KMS-11 (cell line): ENCODE measurements around the gene LARGE1.

Experiments used
- H2AFZ ChIP-seq: fragments of 200-600 bp; sonication (generic); 2 replicates; pipeline ENCODE4 v1.6.1; 2016; ENCODE audit warnings: antibody characterized with exemption, mixed run types, low read depth
- H3K27ac ChIP-seq: fragments of 200-600 bp; sonication (generic); 2 replicates; pipeline ENCODE4 v1.6.1; 2016; ENCODE audit warnings: mild to moderate bottlenecking, mixed run types
- H3K27me3 ChIP-seq: fragments of 200-600 bp; sonication (generic); 2 replicates; pipeline ENCODE4 v1.6.1; 2017; ENCODE audit warnings: mild to moderate bottlenecking, low read depth, mixed run types, moderate library complexity; ENCODE audit not compliant: insufficient read depth
- H3K36me3 ChIP-seq: fragments of 200-600 bp; sonication (generic); 2 replicates; pipeline ENCODE4 v1.6.1; 2017; ENCODE audit warnings: mild to moderate bottlenecking, mixed run types; ENCODE audit not compliant: insufficient read depth
- H3K4me1 ChIP-seq: fragments of 200-600 bp; sonication (generic); 2 replicates; pipeline ENCODE4 v1.6.1; 2016; ENCODE audit warnings: mild to moderate bottlenecking, low read depth, mixed run types; ENCODE audit not compliant: poor library complexity, severe bottlenecking
- H3K4me2 ChIP-seq: fragments of 200-600 bp; sonication (generic); 2 replicates; pipeline ENCODE4 v1.7.0; 2016; ENCODE audit warnings: mild to moderate bottlenecking, mixed run types
- H3K4me3 ChIP-seq: fragments of 200-600 bp; sonication (generic); IDR thresholded peaks from 2 replicates; pipeline ENCODE4 v1.6.1; 2017; ENCODE audit warnings: low read depth, low read length, mixed read lengths; ENCODE audit not compliant: insufficient read depth
- H3K79me2 ChIP-seq: fragments of 200-600 bp; sonication (generic); 2 replicates; pipeline ENCODE4 v1.6.1; 2016; ENCODE audit warnings: low read depth, mixed run types; ENCODE audit not compliant: insufficient read depth
- H3K9ac ChIP-seq: fragments of 200-600 bp; sonication (generic); 2 replicates; pipeline ENCODE4 v1.6.1; 2016; ENCODE audit warnings: mild to moderate bottlenecking, mixed run types
- H4K20me1 ChIP-seq: fragments of 200-600 bp; sonication (generic); 2 replicates; pipeline ENCODE4 v1.6.1; 2016; ENCODE audit warnings: mild to moderate bottlenecking, mixed run types; ENCODE audit not compliant: insufficient read depth
- TF ChIP-seq, protein P1 (sequence below): fragments of 200-600 bp; sonication (generic); conservative IDR thresholded peaks from 2 replicates; pipeline ENCODE4 v1.6.1; 2017; ENCODE audit warnings: low read depth, mild to moderate bottlenecking, antibody characterized with exemption, low read length, moderate library complexity, mixed read lengths

The LARGE1 gene

DNA sequence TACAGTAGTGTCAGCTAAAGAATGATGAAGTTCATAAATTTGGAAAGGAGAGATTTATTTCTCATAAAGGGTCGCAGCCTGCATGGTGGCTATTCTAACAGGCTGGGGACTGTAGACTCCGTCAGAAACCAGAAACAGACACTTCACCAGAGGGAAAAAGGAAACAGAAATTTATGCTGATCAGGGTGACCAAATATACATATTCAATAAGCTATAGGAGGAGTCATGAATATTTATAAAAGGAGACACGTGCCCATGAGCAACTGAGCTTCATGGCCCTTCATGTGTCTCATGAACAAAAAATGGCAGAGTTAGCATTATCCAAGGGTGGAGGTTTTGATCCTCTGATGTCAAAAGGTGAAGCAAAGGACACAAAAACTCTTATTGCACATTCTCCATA is 392.1 kb downstream of the LARGE1 start:
- Histone ChIP-seq H3K79me2 (no peaks in the 10 kb centered on the region), H3K36me3 (no peaks in the 10 kb centered on the region), H2AFZ (no peak overlapping the region)

DNA sequence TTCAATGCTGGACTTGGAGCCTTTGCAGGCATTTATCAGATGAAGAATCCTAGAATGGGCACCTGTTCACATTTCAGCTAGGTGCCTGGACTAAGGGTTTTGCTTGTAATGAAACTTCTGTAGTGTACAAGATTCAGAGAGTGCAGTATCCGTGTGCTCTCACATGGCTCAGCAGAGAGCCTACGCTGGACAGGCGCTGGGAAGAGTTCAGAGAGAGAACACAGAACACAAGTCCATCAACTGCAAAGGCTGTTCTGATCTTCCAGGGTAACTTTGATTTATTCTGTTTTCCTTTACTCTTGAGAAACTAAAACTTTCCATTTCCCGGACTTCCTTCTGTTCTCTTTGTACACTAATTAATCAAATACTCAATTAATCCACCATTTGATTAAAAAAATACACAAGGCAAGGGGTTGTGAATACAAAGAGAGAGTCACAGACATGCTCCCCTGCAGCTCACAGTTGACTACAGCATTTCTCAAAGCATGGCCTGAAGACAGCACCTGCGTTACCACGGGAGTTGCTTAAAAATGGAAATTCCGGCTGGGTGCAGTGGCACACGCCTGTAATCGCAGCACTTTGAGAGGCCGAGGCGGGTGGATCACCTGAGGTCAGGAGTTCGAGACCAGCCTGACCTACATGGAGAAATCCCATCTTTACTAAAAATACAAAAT is 393.7 kb downstream of the LARGE1 start:
- Histone ChIP-seq H2AFZ (no peak overlapping the region), H3K79me2 (no peaks in the 10 kb centered on the region), H3K27ac (no peak overlapping the region), H3K36me3 (no peaks in the 10 kb centered on the region), H4K20me1 (no peaks in the 10 kb centered on the region), H3K9ac (no peak overlapping the region), H3K4me2 (no peak overlapping the region), H3K27me3 (no peaks in the 10 kb centered on the region), H3K4me3 (no peak overlapping the region), H3K4me1 (no peaks in the 10 kb centered on the region)
- TF ChIP-seq, protein P1, sequence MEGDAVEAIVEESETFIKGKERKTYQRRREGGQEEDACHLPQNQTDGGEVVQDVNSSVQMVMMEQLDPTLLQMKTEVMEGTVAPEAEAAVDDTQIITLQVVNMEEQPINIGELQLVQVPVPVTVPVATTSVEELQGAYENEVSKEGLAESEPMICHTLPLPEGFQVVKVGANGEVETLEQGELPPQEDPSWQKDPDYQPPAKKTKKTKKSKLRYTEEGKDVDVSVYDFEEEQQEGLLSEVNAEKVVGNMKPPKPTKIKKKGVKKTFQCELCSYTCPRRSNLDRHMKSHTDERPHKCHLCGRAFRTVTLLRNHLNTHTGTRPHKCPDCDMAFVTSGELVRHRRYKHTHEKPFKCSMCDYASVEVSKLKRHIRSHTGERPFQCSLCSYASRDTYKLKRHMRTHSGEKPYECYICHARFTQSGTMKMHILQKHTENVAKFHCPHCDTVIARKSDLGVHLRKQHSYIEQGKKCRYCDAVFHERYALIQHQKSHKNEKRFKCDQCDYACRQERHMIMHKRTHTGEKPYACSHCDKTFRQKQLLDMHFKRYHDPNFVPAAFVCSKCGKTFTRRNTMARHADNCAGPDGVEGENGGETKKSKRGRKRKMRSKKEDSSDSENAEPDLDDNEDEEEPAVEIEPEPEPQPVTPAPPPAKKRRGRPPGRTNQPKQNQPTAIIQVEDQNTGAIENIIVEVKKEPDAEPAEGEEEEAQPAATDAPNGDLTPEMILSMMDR = no peak

More for the DNA sequence above, 392.1 kb downstream of the LARGE1 start:
- TF ChIP-seq, protein P1 = no peak
- Histone ChIP-seq H3K27me3 (no peaks in the 10 kb centered on the region), H3K9ac (no peak overlapping the region), H3K27ac (no peak overlapping the region), H3K4me1 (no peaks in the 10 kb centered on the region), H3K4me3 (no peak overlapping the region), H3K4me2 (no peak overlapping the region), H4K20me1 (no peaks in the 10 kb centered on the region)

DNA sequence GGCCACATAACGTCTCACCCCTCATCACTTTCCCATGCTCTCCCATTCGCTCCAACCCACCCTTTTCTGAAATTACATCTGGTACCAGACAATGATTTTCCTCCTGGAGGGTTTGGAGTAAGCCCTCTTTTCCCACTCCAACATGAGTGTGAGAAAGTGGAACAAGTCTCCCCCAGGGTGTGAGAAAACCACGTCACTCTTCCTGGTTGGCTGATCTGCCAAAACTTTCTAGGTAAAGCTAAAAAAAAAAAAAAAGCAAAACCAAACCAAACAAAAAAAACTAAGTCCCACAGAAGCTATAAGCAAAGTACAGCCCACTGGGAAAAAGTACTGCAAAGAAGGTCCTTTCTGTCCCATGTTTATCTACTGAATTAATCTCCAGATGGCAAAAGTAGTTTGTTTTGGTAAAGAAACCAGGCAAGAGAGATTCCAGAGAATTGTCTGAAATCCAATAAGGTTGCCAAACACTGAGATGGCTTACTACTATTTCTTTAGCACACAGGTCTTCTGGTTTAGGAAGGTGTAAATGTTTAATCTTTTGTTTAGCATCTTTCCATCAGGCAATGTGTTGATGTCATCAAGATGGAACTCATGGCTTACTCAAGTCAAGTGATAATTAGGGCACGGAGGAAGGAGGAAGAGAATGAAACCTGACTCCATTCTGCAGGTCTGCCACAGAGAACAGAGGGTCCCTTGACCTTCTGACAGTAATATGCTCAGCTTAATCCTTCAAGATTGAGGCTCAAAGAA is 395.6 kb downstream of the LARGE1 start:
- H4K20me1 ChIP-seq = no peaks in the 10 kb centered on the region
- no peak overlapping the region for H2AFZ ChIP-seq

DNA sequence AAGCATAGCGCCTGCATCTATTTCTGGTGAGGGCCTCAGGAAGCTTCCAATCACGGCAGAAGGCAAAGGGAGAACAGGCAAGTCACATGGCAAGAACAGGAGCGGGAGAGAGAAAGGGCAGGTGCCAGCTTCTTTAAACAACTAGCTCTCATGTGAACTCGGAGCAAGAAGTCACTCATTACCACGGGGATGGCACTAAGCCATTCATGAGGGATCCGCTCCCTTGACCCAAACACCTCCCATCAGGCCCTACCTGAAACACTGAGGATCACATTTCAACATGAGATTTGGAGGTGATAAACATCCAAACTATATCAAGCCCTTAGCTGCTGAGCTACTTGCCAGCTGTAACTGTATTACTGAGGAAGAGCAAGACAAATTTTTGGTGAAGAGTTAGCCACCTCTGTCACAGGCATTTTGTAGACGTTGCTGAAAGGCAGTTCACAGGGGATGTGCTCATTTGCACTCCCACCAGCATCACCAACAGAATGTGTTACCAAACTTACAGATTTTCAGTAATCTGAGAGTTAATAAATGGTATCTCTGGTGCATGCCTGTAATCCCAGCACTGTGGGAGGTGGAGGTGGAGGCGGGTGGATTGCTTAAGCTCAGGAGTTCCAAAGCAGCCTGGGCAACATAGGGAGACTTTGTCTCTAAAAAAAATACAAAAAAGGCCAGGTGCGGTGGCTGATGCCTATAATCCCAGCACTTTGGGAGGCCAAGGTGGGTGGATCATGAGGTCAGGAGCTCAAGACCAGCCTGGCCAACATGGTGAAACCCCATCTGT is 398.2 kb downstream of the LARGE1 start:
- no peak overlapping the region for H3K4me2 ChIP-seq
- TF ChIP-seq, protein P1 = no peak

More for the DNA sequence above, 395.6 kb downstream of the LARGE1 start:
- Histone ChIP-seq H3K27ac (no peak overlapping the region), H3K27me3 (no peaks in the 10 kb centered on the region), H3K4me2 (no peak overlapping the region), H3K4me1 (no peaks in the 10 kb centered on the region), H3K9ac (no peak overlapping the region), H3K4me3 (no peak overlapping the region), H3K36me3 (no peaks in the 10 kb centered on the region), H3K79me2 (no peaks in the 10 kb centered on the region)
- TF ChIP-seq, protein P1 = no peak

More for the DNA sequence above, 398.2 kb downstream of the LARGE1 start:
- no peaks in the 10 kb centered on the region for H4K20me1 ChIP-seq
- H3K27me3 ChIP-seq = no peaks in the 10 kb centered on the region
- no peak overlapping the region for H2AFZ ChIP-seq
- no peak overlapping the region for H3K9ac ChIP-seq
- no peak overlapping the region for H3K27ac ChIP-seq
- H3K36me3 ChIP-seq = no peaks in the 10 kb centered on the region
- no peak overlapping the region for H3K4me3 ChIP-seq
- no peaks in the 10 kb centered on the region for H3K79me2 ChIP-seq
- peaks cover 3% of the 10 kb centered on the region for H3K4me1 ChIP-seq
